Activated T-cell treated with anti-CD3 and anti-CD28 coated beads for 4 hours (primary cell): Measurements from ENCODE around the gene SOHLH2.

ENCODE experiments used
- DNase-seq: peaks from one replicate; pipeline ENCODE4 v3.0.0-alpha.2; 2020

Gene SOHLH2

DNA sequence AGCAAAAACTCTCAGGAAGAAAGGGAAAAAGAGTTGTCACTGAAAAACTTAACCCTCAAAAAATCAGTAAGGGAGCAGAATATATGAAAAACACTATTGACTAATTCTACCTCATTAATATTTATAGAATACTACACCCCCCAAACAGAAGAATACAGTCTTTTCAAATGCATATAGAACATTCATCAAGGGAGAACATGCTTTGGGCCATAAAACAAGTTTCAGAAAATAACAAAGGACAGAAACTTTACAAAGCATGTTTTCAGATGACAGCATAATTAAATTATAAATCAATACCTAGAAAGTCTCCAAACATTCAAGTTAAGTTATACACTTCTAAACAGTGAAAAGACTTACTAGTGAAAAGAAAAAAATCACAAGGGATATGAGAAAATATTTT is 30.5 kb downstream of the SOHLH2 start:
- no peak for DNase-seq

- DNase-seq: no peak
Observed at GRCh38 chr13:36175621-36176020, 38.7 kb downstream of the SOHLH2 start.

- DNase-seq: no peak
Observed at GRCh38 chr13:36174923-36175322, 39.4 kb downstream of the SOHLH2 start.

DNA sequence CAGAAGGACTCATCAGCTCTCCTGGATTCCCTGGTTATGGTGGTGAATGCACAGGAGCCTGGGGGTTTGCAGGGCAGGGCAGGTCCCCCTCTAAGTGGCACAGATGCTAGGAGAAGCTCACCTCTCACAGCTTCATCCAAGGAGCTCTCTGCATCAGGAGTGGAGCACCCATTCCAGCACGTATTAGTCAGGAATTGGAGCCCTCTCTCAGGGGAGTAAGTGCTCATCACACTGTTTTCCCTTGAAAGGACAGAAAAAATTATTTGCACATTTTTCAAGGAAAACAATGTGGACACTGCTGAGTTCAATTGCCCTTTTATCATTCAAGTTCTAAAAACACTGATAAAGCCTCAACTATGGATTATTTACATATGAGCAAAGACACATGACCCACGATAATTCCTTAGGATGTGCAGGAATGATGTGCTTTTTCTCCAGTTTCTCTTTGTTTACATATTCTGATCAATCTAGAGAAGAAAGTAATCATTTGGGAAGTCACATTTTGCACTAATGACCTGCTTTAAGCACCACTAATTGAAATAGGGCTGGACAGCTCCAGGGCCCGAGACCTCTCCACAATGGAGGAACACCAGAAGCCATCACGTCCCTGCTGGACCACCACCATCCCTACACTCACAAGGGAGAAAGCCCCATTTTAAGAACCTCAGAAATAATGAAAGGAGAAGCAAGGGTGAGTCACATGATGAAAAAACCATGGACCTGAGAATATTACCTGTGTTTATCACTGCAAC is 40.6 kb downstream of the SOHLH2 start:
- DNase-seq: no peak

- DNase-seq: no peak
Observed at GRCh38 chr13:36166046-36166445, 48.3 kb downstream of the SOHLH2 start.

DNA sequence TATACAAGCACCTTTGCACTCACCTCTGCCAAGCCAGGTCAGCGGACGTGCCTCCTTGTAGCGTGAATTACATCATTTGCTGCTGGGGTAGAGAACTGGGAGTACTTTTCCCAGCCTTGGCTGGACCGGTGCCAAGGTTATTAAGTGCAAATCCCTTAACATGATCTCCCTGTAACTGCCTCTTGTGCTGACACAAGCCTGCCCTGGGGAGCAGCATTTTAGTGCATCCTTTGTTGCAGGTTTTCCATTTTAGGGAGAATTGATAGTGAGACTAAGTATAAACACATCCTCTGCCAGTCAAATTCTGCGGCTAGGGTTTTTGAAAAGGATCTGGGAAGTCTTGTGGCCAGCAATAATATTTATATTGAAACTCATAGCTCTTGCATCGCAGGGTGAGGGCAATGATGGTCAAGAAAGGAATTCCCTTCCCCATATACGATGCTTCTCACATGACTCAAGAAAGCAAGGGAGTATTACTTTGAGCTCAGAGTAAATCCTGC is 50.5 kb downstream of the SOHLH2 start:
- no peak for DNase-seq

DNA sequence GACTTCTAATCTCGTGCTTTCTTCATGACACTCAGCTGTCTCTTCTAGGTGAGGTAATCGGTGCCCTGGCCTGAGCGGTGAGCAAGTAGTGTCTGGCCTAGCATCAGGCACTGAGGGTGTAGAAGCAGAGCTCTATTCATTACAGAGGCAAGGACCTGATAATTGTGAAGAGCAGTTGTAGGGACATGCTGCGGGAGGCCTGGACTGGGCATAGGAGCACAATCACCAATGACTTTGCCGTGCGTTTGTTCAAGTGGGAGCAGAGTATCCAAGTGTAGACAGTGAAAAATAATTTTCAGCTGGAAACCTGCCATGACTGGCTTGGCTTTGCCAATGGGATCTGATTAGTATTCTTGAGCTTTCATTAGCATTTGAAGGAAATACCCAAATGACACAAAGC is 51.1 kb downstream of the SOHLH2 start:
- no peak for DNase-seq

DNA sequence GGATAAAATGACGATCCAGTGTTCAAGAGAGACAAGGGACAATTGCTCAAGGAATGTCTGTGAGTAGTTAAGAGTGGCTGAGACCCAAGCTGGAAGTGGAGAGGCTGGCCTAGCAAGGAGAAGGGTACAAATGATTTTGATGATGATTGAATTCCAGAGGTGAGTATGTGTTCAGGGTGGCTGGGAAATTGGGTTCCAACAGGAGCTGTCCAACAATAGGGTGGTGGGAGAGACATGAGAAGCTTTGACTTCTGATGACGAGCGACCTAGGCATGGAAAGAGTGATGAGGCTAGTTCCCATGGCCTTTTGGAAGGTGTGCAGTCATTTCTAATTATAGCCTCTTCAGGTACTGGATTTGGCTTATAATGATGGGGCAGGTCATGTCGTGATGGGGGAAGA is 54.1 kb downstream of the SOHLH2 start:
- no peak for DNase-seq

DNA sequence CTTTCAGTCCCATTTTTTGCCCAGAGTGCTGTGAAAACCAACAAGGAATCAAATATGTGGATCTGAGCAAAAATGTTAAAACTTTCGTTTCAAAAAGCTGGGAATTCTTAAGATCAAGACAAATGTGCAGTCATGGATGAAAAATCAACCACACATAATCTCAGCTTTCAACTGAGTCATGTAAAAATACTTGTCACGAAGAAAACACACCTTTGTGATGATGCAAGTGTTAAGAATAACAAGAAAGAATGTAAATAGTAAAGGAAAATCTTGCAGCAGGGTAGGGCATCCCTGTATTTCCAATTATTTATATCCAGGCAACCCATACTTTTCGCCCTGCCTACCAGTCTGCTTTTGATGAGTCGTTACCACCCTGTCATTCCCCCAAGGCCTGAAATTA is 55.7 kb downstream of the SOHLH2 start:
- DNase-seq: no peak

DNA sequence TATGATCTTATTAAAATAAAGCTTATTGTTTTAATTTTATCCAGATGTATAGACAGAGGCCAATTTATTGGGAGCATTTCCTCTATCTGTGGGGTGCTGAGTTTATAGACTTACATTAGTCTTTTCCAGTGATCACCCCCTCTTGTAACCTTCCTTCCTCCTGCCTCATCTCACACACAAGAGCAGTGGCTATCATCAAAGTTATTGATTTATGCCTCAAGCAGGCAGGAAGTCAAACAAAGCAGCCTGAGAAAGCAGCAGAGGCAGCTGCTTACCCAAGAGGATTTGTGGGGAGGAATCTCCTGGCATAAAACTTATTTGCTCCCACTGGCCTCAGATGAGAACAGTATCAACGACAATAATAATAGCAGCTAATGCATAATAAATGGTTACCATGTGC is 56.9 kb downstream of the SOHLH2 start:
- DNase-seq: no peak

GRCh38 chr13:36154567-36155291 is 59.6 kb downstream of the SOHLH2 start:
- DNase-seq: no peak

- DNase-seq: no peak
Observed at GRCh38 chr13:36151591-36151990, 62.8 kb downstream of the SOHLH2 start.

- no peak for DNase-seq
Observed at GRCh38 chr13:36148446-36148845, 65.9 kb downstream of the SOHLH2 start.

GRCh38 chr13:36147330-36147729 is 67.0 kb downstream of the SOHLH2 start:
- no peak for DNase-seq

DNA sequence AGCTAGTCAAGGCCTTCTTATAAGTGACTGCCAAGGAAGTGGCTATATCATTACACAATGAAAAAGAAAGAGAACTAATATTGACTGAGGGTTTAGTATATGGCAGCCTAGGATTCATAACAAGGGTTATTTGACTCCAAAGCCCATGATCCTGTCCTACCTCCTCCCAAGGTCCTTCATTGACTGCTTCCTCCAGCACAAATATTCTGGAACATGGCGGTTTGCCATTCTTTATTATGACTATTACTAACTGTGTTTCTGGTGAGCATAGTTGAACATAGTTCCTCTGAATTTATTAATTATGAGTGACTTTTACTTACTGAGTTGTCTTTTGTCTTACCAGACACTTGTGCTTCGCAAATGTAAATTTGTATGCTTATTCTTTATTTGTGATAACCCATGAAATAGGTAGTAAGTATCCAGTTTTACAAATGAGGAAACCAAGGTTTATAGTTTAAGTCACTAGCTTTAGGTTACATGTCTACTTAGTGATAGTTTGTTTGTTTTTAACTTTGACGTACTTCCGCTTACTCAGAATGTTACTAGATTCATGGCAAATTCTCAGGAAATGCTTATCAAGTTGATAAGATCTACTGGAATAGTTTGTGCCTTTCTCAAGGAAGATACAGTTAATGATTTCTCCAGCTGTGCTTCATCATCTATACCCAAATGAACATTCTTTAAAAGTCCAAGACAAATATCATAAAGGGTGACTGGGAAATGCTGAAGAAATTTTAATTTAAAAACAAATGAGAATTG is 67.7 kb downstream of the SOHLH2 start:
- no peak for DNase-seq

GRCh38 chr13:36143738-36144137 is 70.6 kb downstream of the SOHLH2 start:
- DNase-seq: no peak

DNA sequence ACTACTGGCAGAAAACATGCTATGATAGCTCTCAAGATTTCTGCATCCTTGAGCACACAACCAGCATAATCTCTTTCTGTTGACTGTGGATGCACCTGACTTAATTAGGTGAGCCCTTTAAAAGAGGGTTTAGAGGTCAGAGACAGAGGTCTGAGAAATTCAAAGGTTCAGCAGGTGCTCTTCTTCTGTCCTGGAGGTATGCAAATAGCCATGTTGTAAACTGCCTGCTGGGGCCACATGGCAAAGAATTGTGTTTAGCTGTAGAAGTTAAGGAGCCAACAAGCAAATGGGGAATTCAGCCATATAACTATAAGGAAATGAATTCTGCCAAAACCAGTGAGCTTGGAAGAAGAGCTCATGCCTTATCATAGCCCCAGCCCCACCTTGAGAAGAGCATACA is 71.6 kb downstream of the SOHLH2 start:
- no peak for DNase-seq

GRCh38 chr13:36135876-36136275 is 78.5 kb downstream of the SOHLH2 start:
- DNase-seq: no peak

GRCh38 chr13:36134632-36135031 is 79.7 kb downstream of the SOHLH2 start:
- no peak for DNase-seq

GRCh38 chr13:36133950-36134626 is 80.3 kb downstream of the SOHLH2 start:
- no peak for DNase-seq

DNA sequence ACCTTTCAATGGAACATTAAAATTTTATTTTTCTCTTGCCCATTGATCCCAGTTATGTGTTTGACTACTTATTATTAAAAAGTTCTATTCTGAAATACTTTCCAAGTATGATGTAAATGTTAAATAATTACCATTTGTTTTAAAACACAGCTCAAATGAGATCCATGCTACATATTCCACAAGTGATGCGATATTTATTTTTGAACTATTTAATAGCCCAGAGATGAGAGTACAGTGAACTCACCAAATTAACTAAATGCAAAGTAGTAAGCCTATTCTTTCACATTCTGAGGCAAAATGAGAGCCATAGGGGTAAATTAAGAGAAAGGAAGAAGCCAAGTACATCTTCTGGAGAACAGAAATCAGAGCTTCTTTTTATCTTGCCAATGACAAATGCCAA is 82.0 kb downstream of the SOHLH2 start:
- no peak for DNase-seq

DNA sequence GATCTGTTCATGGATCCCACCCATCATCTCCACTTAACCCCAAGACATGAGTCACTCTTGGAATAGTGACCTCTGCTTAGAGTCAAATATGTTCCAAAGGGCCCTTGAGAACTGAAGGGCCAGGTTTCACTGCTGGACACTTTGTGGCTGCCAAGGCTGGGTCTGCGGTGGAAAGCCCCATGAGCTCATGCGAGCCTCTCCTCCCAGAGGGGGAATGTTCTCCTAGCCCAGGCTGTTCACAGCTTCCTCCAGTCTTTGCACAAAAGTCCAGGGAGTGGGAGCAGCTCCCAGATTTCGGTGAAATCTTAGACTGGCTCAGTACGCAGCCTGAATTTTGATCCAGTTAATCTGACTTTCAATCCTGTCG is 82.4 kb downstream of the SOHLH2 start:
- no peak for DNase-seq
